Trophoblast cell (in vitro differentiated cells and primary cell): ENCODE data around the gene NEGR1.

Experiments
- DNase-seq, 2 donors: peaks; one replicate each; pipeline ENCODE4 v3.0.0-alpha.2; 2016
- H2AFZ ChIP-seq: 2 replicates; pipeline ENCODE4 v1.6.1; 2013; ENCODE audit warnings: low read length, moderate library complexity, mild to moderate bottlenecking; ENCODE audit not compliant: insufficient read depth, poor library complexity
- H2AK5ac ChIP-seq: 2 replicates; pipeline ENCODE4 v1.6.1; 2013; ENCODE audit warnings: mild to moderate bottlenecking, low read length
- H2BK120ac ChIP-seq: 2 replicates; pipeline ENCODE4 v1.6.1; 2013; ENCODE audit warnings: low read length, mild to moderate bottlenecking, moderate library complexity; ENCODE audit not compliant: insufficient read depth, poor library complexity
- H2BK12ac ChIP-seq: 2 replicates; pipeline ENCODE4 v1.6.1; 2013; ENCODE audit warnings: mild to moderate bottlenecking, low read length, moderate library complexity
- H2BK5ac ChIP-seq: 2 replicates; pipeline ENCODE4 v1.6.1; 2013; ENCODE audit warnings: low read length, low read depth, moderate library complexity, mild to moderate bottlenecking; ENCODE audit not compliant: poor library complexity
- H3K14ac ChIP-seq: 2 replicates; pipeline ENCODE4 v1.6.1; 2013; ENCODE audit warnings: mild to moderate bottlenecking, low read length
- H3K18ac ChIP-seq: 2 replicates; pipeline ENCODE4 v1.6.1; 2013; ENCODE audit warnings: mild to moderate bottlenecking, low read length
- H3K23ac ChIP-seq: 2 replicates; pipeline ENCODE4 v1.6.1; 2013; ENCODE audit warnings: low read length
- H3K27ac ChIP-seq: 2 replicates; pipeline ENCODE4 v1.5.1; 2013; ENCODE audit warnings: low read depth, mild to moderate bottlenecking, inconsistent platforms, low read length, moderate library complexity
- H3K27me3 ChIP-seq: 2 replicates; pipeline ENCODE4 v1.6.1; 2013; ENCODE audit warnings: inconsistent platforms, mild to moderate bottlenecking, low read length, moderate library complexity; ENCODE audit not compliant: insufficient read depth
- H3K36me3 ChIP-seq, 2 experiments: 1 replicate in 1 of 2; 2 replicates in 1 of 2; pipeline ENCODE4 v1.6.1; 2013; ENCODE audit warnings: low read length in 2 of 2, mild to moderate bottlenecking in 2 of 2, moderate library complexity in 1 of 2; ENCODE audit not compliant: insufficient read depth in 2 of 2, control insufficient read depth in 1 of 2
- H3K4ac ChIP-seq: 2 replicates; pipeline ENCODE4 v1.6.1; 2013; ENCODE audit warnings: low read depth, mild to moderate bottlenecking, low read length, moderate library complexity
- H3K4me1 ChIP-seq, 2 experiments: 1 replicate in 1 of 2; 2 replicates in 1 of 2; pipeline ENCODE4 v1.6.1; 2013; ENCODE audit warnings: low read length in 2 of 2, mild to moderate bottlenecking in 2 of 2, moderate library complexity in 1 of 2; ENCODE audit not compliant: insufficient read depth in 2 of 2, control insufficient read depth in 1 of 2
- H3K4me2 ChIP-seq: 2 replicates; pipeline ENCODE4 v1.6.1; 2013; ENCODE audit warnings: inconsistent platforms, mild to moderate bottlenecking, low read length, moderate library complexity
- H3K4me3 ChIP-seq: 2 replicates; pipeline ENCODE4 v1.5.1; 2013; ENCODE audit warnings: mild to moderate bottlenecking, low read depth, low read length, inconsistent platforms
- H3K79me1 ChIP-seq: one replicate; pipeline ENCODE4 v1.6.1; 2013; ENCODE audit warnings: low read length
- H3K79me2 ChIP-seq: 2 replicates; pipeline ENCODE4 v1.6.1; 2013; ENCODE audit warnings: low read length, mild to moderate bottlenecking; ENCODE audit not compliant: control insufficient read depth, insufficient read depth, poor library complexity
- H3K9ac ChIP-seq: 2 replicates; pipeline ENCODE4 v1.6.1; 2013; ENCODE audit warnings: mild to moderate bottlenecking, low read length
- H3K9me3 ChIP-seq: 2 replicates; pipeline ENCODE4 v1.6.1; 2013; ENCODE audit warnings: low read depth, mild to moderate bottlenecking, control low read depth, inconsistent platforms, low read length; ENCODE audit not compliant: insufficient read depth
- H4K12ac ChIP-seq: 2 replicates; pipeline ENCODE4 v1.6.1; 2013; ENCODE audit warnings: low read depth, mild to moderate bottlenecking, low read length, moderate library complexity
- H4K8ac ChIP-seq: 2 replicates; pipeline ENCODE4 v1.6.1; 2013; ENCODE audit warnings: low read depth, mild to moderate bottlenecking, low read length, moderate library complexity
- H4K91ac ChIP-seq: one replicate; pipeline ENCODE4 v1.6.1; 2013; ENCODE audit warnings: low read depth, mild to moderate bottlenecking, low read length, moderate library complexity
- WGBS: extraction: QIAGEN DNeasy Blood & Tissue Kit; methylation state at CpG from one replicate; pipeline ENCODE4 v1.1.7; 2013; ENCODE audit warnings: missing lambda C conversion rate; ENCODE audit not compliant: insufficient read length, insufficient coverage; ENCODE audit errors: extremely low coverage; 5-methylcytosine and 5-hydroxymethylcytosine counted together

NEGR1 gene

DNA sequence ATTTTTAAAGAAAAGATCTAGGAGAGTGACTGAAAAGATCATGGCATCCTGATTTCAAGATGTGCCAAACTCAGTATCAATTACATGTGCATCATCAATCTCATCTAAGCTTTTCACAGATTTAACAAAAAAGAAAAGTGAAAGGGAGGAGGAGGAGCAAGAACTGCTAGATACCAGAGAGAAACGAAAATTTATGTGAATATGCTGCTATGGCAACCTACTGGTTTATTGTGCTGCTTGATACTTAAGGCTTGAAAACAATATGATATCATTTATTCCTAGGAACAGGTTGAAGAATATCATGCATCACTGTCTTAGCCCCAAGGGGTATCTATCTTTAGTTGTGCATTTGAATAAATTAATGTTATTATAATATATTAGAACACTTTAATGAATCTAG lies 683.0 kb downstream of the NEGR1 start:
- Histone ChIP-seq H3K4me3 (no peak overlapping the region), H3K9me3 (no peaks in the 10 kb centered on the region), H4K12ac (no peak overlapping the region), H3K9ac (no peak overlapping the region), H3K23ac (no peak overlapping the region), H3K27me3 (no peaks in the 10 kb centered on the region), H2AFZ (no peak overlapping the region), H4K8ac (no peak overlapping the region), H3K4ac (no peak overlapping the region), H3K4me1 (no peaks in the 10 kb centered on the region), H3K36me3 (no peaks in the 10 kb centered on the region), H2BK12ac (no peak overlapping the region), H2BK120ac (no peak overlapping the region), H3K4me2 (no peak overlapping the region), H4K91ac (no peak overlapping the region), H3K14ac (no peak overlapping the region), H3K18ac (no peak overlapping the region), H3K27ac (no peak overlapping the region), H3K79me2 (no peaks in the 10 kb centered on the region), H2BK5ac (no peak overlapping the region), H2AK5ac (no peak overlapping the region), H3K79me1 (no peaks in the 10 kb centered on the region)
- no peak for DNase-seq
- WGBS = no CpG with 5 or more reads among the region's 1 CpG

GRCh38 chr1:71593523-71593922 lies 688.8 kb downstream of the NEGR1 start:
- DNase-seq = no peak
- no peak overlapping the region for H3K4ac ChIP-seq
- no peaks in the 10 kb centered on the region for H3K4me1 ChIP-seq
- H3K36me3 ChIP-seq = no peaks in the 10 kb centered on the region
- no peaks in the 10 kb centered on the region for H3K79me1 ChIP-seq
- no peak overlapping the region for H4K12ac ChIP-seq
- no peak overlapping the region for H2BK120ac ChIP-seq
- H3K4me3 ChIP-seq = no peak overlapping the region
- H4K91ac ChIP-seq = no peak overlapping the region
- no peak overlapping the region for H2BK12ac ChIP-seq
- H3K9ac ChIP-seq = no peak overlapping the region
- H3K14ac ChIP-seq = no peak overlapping the region
- no peak overlapping the region for H2BK5ac ChIP-seq
- no peaks in the 10 kb centered on the region for H3K9me3 ChIP-seq
- no peak overlapping the region for H3K4me2 ChIP-seq
- H3K27me3 ChIP-seq = no peaks in the 10 kb centered on the region
- no peak overlapping the region for H3K27ac ChIP-seq
- no peak overlapping the region for H2AK5ac ChIP-seq
- no peak overlapping the region for H2AFZ ChIP-seq
- no peaks in the 10 kb centered on the region for H3K79me2 ChIP-seq
- H4K8ac ChIP-seq = no peak overlapping the region
- no peak overlapping the region for H3K23ac ChIP-seq
- no peak overlapping the region for H3K18ac ChIP-seq

GRCh38 chr1:71592646-71593274 lies 689.6 kb downstream of the NEGR1 start:
- Histone ChIP-seq H3K23ac (no peak overlapping the region), H3K27me3 (no peaks in the 10 kb centered on the region), H3K4me3 (no peak overlapping the region), H2AK5ac (no peak overlapping the region), H3K4me2 (no peak overlapping the region), H3K9ac (no peak overlapping the region), H2BK120ac (no peak overlapping the region), H3K9me3 (no peaks in the 10 kb centered on the region), H2BK5ac (no peak overlapping the region), H3K4me1 (no peaks in the 10 kb centered on the region), H2AFZ (no peak overlapping the region), H3K79me1 (no peaks in the 10 kb centered on the region), H3K36me3 (no peaks in the 10 kb centered on the region), H3K4ac (no peak overlapping the region), H3K18ac (no peak overlapping the region), H4K8ac (no peak overlapping the region), H4K91ac (no peak overlapping the region), H4K12ac (no peak overlapping the region), H3K14ac (no peak overlapping the region), H3K27ac (no peak overlapping the region), H3K79me2 (no peaks in the 10 kb centered on the region), H2BK12ac (no peak overlapping the region)
- DNase-seq = no peak
- no CpG with 5 or more reads among the region's 9 CpGs for WGBS

- Histone ChIP-seq H3K79me1 (no peaks in the 10 kb centered on the region), H2BK12ac (no peak overlapping the region), H4K12ac (no peak overlapping the region), H3K4ac (no peak overlapping the region), H3K18ac (no peak overlapping the region), H3K36me3 (no peaks in the 10 kb centered on the region), H3K23ac (no peak overlapping the region), H3K4me1 (no peaks in the 10 kb centered on the region), H3K4me2 (no peak overlapping the region), H2BK5ac (no peak overlapping the region), H2AK5ac (no peak overlapping the region), H3K9ac (no peak overlapping the region), H3K4me3 (no peak overlapping the region), H3K79me2 (no peaks in the 10 kb centered on the region), H4K91ac (no peak overlapping the region), H2BK120ac (no peak overlapping the region), H3K27ac (no peak overlapping the region), H4K8ac (no peak overlapping the region), H2AFZ (no peak overlapping the region), H3K9me3 (no peaks in the 10 kb centered on the region), H3K14ac (no peak overlapping the region), H3K27me3 (no peaks in the 10 kb centered on the region)
- WGBS = no CpG with 5 or more reads among the region's 2 CpGs
- DNase-seq = no peak
Observed at GRCh38 chr1:71589005-71589404, 693.3 kb downstream of the NEGR1 start.
